ENCODE results near the gene SLC16A4.
"Not testable (repeated sequence)": the region's sequence is repeated elsewhere in the genome, so short reads cannot be mapped to it uniquely, and the experiment has no call there.

SLC16A4 gene

DNA sequence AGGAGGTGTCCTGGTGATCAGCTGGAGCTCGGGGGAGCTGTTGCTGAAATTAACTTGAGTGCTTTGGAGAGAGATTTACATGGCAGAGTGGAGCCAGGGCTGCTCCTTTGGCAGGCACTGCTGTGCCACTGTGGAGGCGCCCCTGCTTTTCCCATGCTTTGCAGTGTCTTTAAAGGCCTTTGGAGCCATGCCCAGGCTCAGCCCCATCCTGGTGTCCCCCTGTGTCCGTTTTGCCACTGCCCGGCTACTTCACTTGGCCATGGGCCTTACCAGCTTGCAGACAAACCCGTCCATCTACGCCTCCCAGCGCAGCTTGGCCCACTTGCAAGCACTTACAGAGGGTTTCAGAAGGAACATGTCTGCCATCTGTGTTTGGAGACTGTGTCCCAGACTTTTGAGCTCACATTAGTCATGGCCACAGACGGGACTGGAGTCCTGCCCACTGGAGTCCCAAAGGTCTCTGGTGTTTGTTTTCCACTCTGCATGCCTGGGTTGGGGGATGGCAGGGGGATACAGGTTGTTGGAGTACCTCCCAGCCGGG is 34.9 kb upstream of the SLC16A4 start:
- Histone ChIP-seq H3K4me3 (replicated peaks; ENCODE audit: low read depth, low read length) (no peak overlapping the region), H3K27me3 (replicated peaks; ENCODE audit: control insufficient read depth, insufficient read depth, low read length) (no peaks in the 10 kb centered on the region), H3K36me3 (ENCODE audit: control insufficient read depth, insufficient read depth, low read length) (no peaks in the 10 kb centered on the region)
- no peak for DNase-seq (ENCODE audit: extremely low read depth, insufficient read length)
- TF ChIP-seq, protein P1, sequence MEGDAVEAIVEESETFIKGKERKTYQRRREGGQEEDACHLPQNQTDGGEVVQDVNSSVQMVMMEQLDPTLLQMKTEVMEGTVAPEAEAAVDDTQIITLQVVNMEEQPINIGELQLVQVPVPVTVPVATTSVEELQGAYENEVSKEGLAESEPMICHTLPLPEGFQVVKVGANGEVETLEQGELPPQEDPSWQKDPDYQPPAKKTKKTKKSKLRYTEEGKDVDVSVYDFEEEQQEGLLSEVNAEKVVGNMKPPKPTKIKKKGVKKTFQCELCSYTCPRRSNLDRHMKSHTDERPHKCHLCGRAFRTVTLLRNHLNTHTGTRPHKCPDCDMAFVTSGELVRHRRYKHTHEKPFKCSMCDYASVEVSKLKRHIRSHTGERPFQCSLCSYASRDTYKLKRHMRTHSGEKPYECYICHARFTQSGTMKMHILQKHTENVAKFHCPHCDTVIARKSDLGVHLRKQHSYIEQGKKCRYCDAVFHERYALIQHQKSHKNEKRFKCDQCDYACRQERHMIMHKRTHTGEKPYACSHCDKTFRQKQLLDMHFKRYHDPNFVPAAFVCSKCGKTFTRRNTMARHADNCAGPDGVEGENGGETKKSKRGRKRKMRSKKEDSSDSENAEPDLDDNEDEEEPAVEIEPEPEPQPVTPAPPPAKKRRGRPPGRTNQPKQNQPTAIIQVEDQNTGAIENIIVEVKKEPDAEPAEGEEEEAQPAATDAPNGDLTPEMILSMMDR (IDR thresholded peaks at IDR 0.05; ENCODE audit: insufficient read depth, low read length, poor library complexity, severe bottlenecking): no peak

- DNase-seq (ENCODE audit: extremely low read depth, insufficient read length): no peak
- TF ChIP-seq, protein P1 (IDR thresholded peaks at IDR 0.05; ENCODE audit: insufficient read depth, low read length, poor library complexity, severe bottlenecking): no peak
- Histone ChIP-seq H3K36me3 (ENCODE audit: control insufficient read depth, insufficient read depth, low read length) (no peaks in the 10 kb centered on the region), H3K27me3 (replicated peaks; ENCODE audit: control insufficient read depth, insufficient read depth, low read length) (no peaks in the 10 kb centered on the region), H3K4me3 (replicated peaks; ENCODE audit: low read depth, low read length) (no peak overlapping the region)
Observed at GRCh38 chr1:110424699-110425611, 34.1 kb upstream of the SLC16A4 start.

DNA sequence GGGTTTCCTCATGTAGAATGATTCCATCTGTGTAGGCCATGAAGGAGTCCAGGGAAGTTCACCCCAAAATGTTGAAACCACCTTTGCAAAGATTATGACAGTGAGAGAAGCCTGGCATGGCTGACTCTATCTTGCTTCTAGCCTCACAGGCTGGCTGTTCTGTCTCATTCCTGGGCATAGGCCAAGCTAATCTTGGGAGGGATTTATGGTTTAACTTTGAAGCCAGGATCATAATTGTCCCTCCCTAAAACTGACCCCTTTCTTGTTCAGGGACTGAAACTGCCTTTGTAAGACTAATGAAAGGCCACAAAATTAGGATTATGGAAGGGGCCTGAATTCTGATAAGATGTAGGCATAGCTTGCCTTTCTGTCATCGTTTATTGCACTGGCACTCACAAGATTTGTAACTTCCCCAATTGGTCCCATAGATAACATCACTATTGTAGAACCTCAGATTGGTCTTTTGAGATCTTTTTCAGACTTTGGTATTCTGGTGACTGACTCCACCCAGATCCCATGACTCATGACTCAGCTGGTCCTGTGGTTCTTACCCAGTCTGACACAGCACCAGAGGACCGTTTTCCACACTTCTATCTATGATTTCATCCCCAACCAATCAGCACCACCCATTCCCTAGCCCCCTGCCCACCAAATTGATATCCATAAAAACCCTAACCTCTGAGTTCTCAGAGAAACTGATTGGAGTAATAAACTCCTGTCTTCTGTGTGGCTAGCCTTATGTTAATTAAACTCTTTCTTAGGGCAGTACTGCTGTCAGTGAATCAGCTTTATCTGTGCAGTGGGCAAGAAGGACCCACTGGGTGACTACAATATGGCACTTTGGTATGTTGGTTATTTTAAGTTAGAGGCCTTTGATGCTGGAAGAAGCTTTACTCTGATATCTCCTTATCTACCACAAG is 30.3 kb upstream of the SLC16A4 start:
- no peaks in the 10 kb centered on the region for H3K36me3 ChIP-seq (ENCODE audit: control insufficient read depth, insufficient read depth, low read length)
- DNase-seq (ENCODE audit: extremely low read depth, insufficient read length): no peak
- H3K27me3 ChIP-seq (replicated peaks; ENCODE audit: control insufficient read depth, insufficient read depth, low read length): no peaks in the 10 kb centered on the region
- H3K4me3 ChIP-seq (replicated peaks; ENCODE audit: low read depth, low read length): no peak overlapping the region
- TF ChIP-seq, protein P1 (IDR thresholded peaks at IDR 0.05; ENCODE audit: insufficient read depth, low read length, poor library complexity, severe bottlenecking): no peak

DNA sequence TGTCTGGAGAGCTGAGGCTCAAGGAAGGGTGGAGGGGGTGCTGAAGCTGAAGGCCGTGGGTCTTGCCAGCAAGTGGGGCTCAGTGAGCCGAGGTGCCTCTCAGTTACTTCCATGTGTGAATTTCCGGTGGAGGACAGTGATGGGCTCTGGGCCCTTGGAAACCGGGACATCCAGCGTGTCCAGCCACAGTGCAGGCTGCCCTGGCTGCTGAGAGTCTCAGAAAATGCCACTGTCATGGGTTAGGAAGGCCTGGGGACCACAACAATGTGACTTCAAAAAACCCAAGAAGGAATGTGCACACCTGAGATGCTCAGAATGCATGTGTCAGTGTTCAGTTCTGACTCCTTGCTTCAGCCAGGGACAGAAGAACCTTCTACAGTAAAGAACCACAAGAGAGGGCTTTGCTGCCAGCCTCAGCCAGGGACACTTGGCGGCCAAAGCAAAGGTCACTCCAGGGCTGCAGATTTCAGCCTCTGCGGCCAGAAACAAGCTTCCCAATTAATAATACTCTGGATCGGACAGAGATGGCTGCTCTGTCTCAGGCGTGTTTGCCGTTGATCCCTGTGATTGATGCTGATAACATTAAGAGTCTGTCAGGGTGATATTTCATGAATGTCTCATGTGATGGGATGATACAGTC is 29.3 kb upstream of the SLC16A4 start:
- TF ChIP-seq, protein P1 (IDR thresholded peaks at IDR 0.05; ENCODE audit: insufficient read depth, low read length, poor library complexity, severe bottlenecking): no peak
- DNase-seq (ENCODE audit: extremely low read depth, insufficient read length): no peak
- Histone ChIP-seq H3K27me3 (replicated peaks; ENCODE audit: control insufficient read depth, insufficient read depth, low read length) (no peaks in the 10 kb centered on the region), H3K36me3 (ENCODE audit: control insufficient read depth, insufficient read depth, low read length) (no peaks in the 10 kb centered on the region), H3K4me3 (replicated peaks; ENCODE audit: low read depth, low read length) (no peak overlapping the region)

- TF ChIP-seq, protein P1 (IDR thresholded peaks at IDR 0.05; ENCODE audit: insufficient read depth, low read length, poor library complexity, severe bottlenecking): no peak
- no peaks in the 10 kb centered on the region for H3K27me3 ChIP-seq (replicated peaks; ENCODE audit: control insufficient read depth, insufficient read depth, low read length)
- no peak for DNase-seq (ENCODE audit: extremely low read depth, insufficient read length)
- H3K4me3 ChIP-seq (replicated peaks; ENCODE audit: low read depth, low read length): no peak overlapping the region
- H3K36me3 ChIP-seq (ENCODE audit: control insufficient read depth, insufficient read depth, low read length): no peaks in the 10 kb centered on the region
Observed at GRCh38 chr1:110418729-110419128, 27.9 kb upstream of the SLC16A4 start.

DNA sequence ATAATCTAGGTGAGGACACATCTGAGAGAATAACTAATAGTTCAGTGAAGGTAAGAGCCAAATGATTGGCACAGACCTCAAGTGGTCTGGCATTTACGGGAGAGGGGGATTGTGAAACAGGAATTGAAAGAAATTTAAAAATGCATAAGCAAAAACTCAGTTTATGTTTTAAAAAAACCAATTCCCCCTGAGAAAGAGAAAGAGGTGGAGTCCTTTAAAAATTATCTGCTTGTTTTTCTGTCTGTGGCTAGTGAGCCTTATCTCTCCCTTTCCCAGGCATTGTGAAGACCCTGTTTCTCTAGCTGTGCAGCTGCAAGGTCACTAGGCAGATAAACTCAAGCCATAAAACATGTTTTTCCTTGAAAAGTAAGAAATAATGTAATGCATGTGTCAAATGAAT is 22.2 kb upstream of the SLC16A4 start:
- not testable (repeated sequence) for DNase-seq (ENCODE audit: extremely low read depth, insufficient read length); H3K27me3 ChIP-seq (replicated peaks; ENCODE audit: control insufficient read depth, insufficient read depth, low read length); H3K36me3 ChIP-seq (ENCODE audit: control insufficient read depth, insufficient read depth, low read length); H3K4me3 ChIP-seq (replicated peaks; ENCODE audit: low read depth, low read length)
